CD4-positive, alpha-beta T cell treated with Interferon gamma for 1 hour (primary cell): ENCODE results near the gene TULP3.
A peak's percentile ranks its signal among the peaks of the same experiment; 100 is the strongest.
"Not testable (repeated sequence)": the region's sequence is repeated elsewhere in the genome, so short reads cannot be mapped to it uniquely, and the experiment has no call there.

Experiments
- DNase-seq: peaks from one replicate; pipeline ENCODE4 v3.0.0-alpha.2; 2020

TULP3 gene, protein sequence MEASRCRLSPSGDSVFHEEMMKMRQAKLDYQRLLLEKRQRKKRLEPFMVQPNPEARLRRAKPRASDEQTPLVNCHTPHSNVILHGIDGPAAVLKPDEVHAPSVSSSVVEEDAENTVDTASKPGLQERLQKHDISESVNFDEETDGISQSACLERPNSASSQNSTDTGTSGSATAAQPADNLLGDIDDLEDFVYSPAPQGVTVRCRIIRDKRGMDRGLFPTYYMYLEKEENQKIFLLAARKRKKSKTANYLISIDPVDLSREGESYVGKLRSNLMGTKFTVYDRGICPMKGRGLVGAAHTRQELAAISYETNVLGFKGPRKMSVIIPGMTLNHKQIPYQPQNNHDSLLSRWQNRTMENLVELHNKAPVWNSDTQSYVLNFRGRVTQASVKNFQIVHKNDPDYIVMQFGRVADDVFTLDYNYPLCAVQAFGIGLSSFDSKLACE

DNA sequence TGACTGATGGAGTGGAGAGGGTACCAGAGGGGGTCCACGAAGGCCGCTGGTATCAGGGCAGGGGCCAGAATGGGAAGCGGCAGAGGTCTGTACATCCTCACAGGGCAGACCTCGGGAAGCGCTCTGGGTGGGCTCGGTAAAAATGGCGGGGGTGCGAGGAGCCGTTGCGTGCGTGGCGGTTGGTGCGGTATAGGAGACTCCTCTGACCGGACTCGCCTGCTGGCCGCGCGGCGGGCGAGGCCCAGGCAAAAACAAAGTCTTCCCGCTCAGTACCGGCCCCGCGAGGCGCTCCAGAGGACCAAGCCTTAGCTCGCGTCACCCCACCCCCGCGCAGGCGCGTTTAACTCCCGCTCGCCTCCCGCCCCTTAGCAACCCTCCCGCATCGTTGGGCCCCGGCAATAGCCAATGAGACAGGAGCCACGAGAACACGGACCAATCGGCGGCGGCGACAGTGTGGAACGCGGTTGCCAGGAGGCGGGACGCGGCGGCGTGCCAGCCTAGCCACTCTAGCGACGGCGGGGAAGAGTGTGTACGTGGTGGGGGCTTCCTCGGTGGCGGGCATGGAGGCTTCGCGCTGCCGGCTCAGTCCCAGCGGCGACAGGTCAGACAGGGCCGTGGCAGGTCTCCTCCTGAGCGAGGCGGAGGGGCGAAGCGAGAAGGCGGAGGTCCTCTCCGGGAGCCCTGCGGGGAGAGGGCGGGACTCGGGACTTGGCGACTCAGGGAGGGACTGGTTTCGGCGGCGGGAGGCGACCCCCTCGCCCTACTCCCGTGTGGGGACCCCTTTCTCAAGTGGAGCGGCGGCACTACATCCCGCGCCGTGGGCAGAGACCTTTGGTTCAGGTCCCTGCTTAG is at the start of gene TULP3:
Gene TULP3, plus strand, starts transcription at position 504 of the 852 bp plus-strand sequence. Its CDS starts 57 bp downstream, at position 561.
- peak; percentile 97 for DNase-seq

DNA sequence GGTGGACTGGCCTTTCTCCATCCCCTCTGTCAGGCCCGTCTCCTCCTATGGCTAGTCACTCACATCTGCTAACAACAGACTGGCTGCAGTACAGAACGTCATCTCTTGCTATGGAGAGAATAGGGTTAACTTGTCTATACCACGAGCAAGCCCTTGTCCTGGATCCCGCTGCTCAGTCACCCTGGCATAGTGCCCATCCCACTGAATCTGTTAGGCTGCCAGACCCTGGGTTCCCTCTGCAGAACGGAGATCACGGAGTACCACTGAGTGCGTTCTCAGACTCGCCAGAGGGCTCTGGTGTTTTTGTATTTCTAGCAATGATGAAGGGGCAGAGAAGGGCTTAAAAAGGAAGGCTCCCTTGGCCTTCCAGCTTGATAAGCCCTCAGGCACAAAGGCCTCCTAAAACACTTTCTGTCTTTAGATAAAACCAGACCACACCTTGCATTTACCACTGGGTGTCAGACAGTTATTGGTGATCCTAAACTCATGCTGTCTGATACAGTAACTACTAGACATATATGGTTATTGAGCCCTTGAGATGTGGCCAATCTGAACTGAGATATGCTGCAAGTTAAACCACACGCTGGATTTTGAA is 49.5 kb upstream of the TULP3 start:
- DNase-seq = no peak

DNA sequence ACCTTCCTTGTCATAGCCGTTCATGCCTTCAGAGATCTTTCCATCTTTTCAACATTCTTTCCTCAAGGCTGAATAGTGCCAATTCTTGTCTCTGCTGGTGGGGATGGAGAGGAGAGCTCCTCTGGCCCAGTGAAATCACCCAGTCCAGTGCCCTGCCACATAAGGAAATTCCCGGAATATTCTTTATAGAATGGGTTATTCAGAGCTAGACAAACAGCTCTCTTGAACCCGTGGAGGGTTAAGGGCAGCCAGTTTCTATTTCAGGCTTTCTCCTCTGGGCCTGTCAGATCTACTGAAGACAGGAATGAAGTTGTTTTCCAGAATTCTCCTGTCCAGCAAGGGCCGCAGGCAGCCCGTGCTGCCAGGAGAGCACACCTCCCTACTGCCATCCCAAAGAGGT is 47.7 kb upstream of the TULP3 start:
- no peak for DNase-seq

DNA sequence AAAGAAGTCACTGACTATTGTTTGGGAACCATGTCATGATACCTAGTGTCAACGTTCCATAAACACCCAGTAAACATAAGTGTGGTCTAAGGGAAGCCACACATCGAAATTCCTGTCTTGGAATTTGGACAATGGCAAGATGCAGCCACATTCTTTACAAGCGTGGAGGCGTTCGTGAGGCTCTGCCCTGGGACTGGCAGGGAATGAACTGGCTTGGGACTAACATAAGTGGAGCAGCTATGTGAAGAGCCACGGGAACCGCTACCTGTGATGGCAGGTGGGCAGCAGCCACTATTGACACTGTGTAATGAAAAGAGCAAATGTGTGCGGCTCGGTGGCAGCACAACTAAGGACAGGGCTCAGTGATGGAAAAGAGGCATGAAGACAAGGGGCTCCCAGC is 45.9 kb upstream of the TULP3 start:
- DNase-seq = no peak

DNA sequence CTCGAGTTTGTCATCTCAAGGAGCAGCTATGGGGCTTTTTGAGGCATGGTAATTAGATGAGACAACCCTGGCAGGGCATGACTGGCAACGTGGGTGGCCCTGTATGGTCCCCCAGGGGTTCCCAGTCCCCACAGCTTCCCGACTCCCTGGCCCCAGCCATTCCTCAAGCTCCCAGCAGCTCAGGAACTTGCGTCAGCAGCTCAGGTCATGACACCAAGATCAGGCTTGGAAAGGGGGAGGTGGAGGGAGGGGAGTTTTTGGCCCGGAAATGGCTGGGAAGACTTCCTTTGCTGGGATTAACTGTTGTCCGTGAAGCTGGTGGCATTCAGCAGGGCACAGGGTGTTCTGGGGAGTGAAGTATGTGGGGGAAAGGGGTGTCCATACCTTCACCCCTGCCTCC is 45.4 kb upstream of the TULP3 start:
- no peak for DNase-seq

DNA sequence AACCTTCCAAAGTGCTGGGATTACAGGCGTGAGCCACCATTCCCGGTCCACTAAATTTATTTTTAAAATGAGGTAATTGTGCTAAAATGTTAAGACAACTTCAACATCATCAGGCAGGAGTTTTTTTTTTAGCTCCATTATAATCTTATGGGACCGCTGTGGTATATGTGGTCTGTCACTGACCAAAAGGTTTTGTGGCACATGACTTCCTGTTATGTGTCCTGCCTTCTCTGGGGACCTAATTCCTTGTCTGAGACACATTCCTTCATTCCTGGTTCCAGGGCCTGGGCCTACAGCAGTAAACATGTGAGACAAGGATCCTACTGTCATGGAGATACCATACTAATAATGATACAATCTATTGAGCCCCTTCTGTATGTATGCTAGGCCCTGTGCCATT is 38.8 kb upstream of the TULP3 start:
- no peak for DNase-seq

DNA sequence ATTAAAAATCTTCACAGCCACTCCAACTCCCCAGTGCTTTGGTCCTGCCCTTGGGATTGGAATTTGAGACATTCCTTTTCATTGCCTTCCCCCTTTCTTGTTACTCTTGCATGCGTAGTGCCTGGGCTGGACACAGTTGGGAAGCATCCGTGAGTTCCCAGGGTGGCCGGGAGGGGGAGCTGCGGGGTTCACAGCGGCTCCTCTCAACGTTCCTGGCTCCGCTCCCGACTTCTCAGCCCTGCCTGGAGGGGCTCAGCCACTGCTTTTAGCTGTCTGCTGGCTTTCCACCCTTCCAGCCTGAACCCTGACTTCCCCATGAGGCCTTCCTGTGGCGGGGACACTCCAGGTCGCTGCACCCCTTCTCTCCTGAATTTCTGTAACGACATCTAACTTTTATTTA is 37.1 kb upstream of the TULP3 start:
- no peak for DNase-seq

DNA sequence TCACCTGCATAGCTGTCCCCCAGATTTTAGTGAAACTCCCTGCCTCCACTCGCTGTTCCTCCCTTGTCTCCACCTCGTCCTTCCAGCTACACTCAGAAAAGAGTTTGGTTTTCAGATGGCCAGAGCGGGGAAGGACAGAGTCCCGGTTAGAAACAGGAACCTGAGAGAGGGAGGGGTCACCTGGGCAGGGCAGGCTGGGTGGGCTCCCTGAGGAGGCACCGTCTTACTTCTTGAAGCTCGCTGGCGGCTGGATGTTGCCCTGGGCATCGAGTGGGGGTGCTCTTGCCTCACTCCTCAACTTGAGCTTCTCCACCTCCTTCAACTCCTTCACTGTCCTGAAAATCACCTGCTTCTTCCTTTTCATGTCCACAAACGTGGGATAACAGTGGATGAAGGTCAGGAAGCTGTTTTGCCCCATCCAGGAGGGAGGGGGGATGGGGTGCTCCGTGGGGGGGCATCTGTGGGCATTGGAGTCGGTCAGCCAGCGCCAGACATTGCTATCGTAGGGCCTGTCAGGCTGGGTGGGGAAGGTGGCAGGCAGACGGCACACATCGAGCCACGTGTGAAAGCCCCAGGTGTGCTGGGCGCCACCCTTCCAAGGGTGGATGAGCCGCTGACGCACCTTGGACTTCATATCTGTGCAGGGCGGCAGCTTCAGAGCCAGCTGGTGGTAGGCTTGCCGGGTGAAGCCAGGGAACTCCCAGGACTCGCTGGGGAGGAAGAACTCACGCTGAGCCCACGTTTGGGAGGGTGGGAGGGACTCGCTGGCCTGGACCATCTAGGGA is 35.8 kb upstream of the TULP3 start:
- no peak for DNase-seq

DNA sequence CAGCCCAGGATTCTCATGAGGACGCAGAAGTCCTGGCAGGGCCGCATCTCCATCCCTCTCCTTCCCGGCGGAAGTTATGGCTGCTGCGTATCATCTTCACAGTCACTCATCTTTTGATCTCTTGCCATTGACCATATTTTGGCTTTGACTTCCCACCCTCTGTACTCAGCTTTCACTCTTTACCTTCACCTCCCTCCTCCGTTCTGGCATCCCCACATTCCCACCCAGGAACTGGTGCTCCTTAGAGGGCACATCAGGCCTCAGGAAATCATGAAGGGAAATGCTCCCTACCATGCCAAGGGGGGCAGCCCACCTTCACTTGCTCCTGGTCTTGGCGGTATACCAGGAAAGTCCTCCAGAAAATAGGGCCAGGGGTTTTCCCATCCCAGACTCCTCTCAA is 35.1 kb upstream of the TULP3 start:
- no peak for DNase-seq

DNA sequence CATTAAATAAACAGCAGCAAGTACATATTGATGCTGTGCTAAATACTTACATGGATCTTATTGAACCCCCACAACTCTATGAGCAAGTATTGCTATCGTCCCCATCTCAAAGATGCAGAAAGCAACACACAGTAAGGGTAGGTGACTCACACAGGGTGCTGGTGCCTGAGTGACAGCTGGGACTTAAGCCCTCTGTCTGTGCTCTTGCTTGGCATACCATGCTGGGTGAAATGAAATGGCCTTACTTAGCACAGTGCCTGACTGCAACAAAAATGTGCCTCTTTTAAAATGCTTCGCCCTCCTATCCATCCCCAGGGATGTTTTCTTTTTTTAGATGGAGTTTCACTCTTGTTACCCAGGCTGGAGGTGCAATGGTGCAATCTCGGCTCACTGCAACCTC is 34.6 kb upstream of the TULP3 start:
- DNase-seq = no peak

DNA sequence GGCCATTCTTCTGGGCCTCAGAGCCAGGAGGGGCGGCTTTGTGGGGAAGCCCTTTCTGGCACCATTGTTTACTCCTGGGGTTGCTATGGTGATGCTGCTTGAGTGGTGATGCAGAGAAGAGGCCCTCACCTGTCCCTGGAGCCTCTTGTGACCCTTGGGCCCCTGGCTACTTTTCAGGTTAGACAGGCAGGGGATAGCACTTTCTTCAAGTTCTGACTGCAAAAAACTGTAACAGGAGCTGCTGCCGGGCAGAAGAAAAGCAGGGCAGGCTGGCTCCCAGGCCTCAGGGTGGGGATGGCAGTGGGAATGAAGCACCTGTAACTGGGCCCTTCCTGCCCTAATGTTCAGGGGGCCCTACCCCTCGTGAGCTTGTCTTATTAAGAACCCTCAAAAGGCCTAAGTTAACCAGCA is 33.7 kb upstream of the TULP3 start, which contains the start of gene TEX52:
Gene TEX52, minus strand, starts transcription at position 19 of the 411 bp plus-strand sequence. Its CDS starts 13 bp downstream, at position 6.
- no peak for DNase-seq

DNA sequence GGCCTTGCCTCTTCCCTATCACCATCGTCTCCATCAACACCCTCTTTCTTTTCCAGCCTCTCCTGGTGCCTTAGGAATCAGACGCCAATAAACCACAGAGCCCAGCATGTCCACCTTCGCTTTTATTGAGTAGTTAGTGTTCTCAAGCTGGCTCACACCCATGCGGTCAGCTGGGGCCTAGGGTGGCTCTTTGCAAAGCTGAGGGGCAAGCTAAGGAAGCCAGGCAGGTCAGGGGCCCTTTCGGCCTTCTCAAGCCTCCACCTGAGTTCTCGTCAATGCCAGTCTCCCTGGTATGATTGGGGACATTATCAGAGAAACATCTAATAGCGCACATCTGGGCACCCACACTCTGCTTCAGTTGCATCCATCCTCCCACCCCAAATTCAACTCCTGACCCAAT is 33.1 kb upstream of the TULP3 start:
- no peak for DNase-seq

DNA sequence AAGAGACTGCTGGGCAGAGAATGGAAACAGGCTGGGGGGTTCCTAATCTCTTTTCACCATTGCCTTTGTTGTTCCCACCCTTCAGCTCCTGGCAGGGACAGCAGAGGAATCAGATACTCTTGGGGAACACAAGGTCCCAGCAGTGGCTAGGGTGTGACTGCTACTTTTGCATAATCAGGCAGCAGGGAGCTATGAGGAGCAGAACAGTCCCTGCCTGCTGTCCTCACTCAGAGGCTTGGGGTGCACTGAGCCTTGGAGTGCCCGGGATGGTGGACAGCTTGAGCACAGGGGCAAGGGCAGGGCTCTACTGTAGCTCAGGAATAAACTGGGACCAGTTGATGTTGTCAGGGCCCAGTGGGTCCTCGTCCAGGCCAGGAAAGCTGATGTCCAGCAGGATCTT is 32.4 kb upstream of the TULP3 start:
- no peak for DNase-seq

DNA sequence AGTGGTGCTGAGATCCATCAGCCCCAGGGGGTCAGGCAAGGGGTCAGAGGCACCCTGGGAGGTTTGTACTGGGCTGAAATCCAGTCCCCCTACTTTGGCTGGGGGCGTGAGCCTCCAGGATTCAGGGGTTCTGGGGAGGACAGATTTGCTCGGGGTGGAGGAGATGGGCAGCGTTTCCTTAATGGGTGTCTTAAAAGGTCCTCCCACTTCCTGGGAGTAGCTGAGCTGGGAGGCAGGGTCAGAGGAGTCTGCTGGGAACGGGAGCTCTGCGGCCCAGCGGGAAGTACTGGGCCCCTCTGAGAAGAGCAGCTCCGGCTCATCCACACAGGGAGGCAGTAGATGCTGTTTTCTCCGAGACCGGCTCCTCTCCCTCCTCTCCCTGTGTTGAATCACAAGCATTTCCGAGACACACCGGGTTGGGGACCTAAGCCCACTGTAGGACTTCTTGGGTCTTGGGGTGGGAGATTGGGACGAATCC is 31.7 kb upstream of the TULP3 start:
- no peak for DNase-seq

DNA sequence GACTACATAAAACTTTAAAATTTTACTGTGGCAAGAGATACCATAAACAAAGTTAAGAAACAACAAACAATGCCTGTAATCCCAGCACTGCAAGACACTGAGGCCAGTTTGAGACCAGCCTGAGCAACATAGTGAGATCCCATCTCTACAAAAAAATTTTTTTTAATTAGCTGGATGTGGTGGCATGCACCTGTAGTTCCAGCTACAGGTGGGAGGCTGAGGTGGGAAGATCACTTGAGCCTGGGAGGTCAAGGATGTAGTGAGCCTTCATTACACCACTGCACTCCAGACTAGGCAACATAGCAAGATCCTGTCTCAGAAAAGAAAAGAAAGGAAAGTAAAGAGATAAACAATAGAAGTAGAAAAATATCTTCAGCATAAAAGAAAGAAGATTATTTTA is 30.5 kb upstream of the TULP3 start:
- DNase-seq = no peak

DNA sequence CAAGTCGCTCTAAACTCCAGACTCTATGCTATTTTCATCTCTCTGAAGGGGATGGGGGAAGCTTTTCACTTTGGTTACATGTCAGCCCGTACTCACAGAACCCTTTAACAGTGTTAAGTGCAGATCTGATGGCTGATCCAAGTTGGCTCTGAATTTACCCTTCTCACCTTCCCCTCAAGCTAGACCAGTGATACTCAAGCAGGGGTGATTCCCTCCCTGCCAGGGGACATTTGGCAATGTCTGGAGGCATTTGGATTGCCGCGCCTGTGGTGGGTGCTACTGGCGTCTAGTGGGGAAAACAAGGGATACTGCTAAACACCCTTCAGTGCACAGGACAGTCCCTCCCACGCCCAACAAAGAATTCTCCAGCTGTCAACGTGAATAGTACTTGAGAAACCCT is 27.8 kb upstream of the TULP3 start:
- DNase-seq = no peak

DNA sequence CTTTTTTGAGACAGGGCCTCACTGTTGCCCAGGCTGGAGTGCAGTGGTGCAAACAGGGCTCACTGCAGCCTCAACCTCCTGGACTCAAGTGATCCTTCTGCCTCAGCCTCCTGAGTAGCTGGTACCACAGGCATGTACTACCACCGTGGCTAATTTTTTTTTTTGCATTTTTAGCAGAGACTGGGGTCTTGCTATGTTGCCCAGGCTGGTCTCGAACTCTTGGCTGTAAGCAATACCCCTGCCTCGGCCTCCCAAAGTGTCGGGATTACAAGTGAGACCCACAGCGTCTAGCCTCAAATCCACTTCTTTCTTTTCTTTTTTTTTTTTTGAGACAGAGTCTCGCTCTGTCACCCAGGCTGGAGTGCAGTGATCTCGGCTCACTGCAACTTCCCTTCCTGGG is 27.3 kb upstream of the TULP3 start:
- DNase-seq = not testable (repeated sequence)

DNA sequence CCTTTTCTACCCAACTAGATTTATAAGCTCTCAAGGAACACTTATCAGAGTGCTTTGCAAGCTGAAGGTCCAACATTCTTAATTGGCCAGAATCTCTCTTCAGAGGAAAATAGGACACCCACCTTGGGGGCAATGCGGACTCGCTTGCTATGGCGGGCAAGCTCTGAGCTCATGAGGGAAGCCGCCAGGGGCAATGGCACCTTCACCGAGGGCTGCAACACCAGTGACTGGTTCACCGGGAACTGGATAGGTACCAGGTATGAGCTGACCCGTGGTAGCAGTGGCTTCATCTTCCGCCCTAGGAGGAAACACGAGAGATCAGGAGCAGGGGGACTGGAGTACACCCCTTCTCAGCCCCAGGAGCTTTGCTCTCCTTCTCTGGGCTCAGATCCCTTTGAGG is 26.5 kb upstream of the TULP3 start:
- no peak for DNase-seq

DNA sequence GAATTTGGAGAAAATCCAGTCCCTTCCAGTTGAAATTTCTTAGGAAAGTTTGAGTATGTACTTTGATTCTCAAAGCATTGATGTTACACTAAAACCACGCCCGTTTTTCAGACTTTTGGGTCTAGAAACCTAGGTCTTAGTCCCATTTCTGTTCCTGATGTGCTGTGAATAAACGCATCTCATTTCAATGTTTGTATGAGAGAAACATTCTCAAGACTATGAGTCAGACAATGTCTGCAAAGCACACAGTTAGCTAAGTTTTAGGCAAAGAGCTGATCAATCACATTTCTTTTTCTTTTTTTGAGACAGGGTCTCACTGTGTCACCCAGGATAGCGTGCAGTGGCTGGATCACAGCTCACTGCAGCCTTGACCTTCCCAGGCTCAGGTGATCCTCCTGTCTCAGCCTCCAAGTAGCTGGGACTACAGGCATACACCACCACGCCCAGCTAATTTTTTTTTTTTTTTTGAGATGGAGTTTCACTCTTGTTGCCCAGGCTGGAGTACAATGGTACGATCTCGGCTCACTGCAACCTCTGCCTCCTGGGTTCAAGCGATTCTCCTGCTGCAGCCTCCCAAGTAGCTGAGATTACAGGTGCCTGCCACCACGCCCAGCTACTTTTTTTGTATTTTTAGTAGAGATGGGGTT is 21.6 kb upstream of the TULP3 start:
- not testable (repeated sequence) for DNase-seq

DNA sequence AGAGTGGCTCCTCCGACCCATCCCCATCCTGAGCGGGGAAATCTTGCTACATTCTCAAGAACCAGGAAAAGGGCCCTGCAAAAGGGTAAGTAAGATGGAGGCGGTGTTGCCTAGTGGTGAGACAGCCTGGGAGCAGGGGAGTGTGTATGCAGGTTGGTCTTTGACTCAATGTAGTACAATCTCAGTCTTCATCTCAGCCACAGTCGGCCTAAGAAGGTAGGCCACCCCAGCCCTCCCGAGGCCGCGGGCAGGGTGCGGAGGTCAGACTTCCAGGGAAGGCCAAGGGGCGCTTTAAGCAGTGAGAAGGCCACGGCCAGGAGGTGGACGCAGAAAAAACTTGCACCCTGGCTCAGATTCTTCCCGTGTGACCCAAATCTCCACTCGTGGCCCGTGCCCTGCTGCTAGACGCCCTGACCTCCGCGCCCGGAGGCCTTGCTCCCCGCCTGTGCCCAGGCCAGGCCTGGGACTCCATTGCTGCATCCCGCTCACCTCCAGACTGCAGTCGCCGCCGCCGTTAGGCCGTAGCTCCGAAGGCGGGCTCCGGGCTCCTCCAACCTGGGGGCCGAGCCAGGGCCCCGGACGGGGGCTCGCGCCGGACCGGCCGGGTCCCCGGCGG is 14.2 kb upstream of the TULP3 start:
- no peak for DNase-seq
